Stimulated activated naive CD8-positive, alpha-beta T cell treated with anti-CD3 and anti-CD28 coated beads, Interleukin-15, amount 100 ng/mL, for 72 hours (primary cell): ENCODE results near the gene GALNT2.
A peak's percentile ranks its signal among the peaks of the same experiment; 100 is the strongest.

Source experiments
- ATAC-seq: fragments of 150-1000 bp; cut with Tn5 transposase; 2 replicates; pipeline ENCODE4 v1.10.0; 2021; ENCODE audit warnings: mild to moderate bottlenecking, moderate library complexity
- DNase-seq, 2 donors: peaks; one replicate each; pipeline ENCODE4 v3.0.0; 2021 to 2022
- H3K27ac Mint-ChIP-seq, 2 donors: one replicate each; pipeline ENCODE4 v1.8.0; 2022; ENCODE audit warnings: mild to moderate bottlenecking in 2 of 2, mixed read lengths in 2 of 2, moderate library complexity in 2 of 2
- H3K27me3 Mint-ChIP-seq: one replicate; pipeline ENCODE4 v1.8.0; 2022; ENCODE audit warnings: mixed read lengths
- H3K4me1 Mint-ChIP-seq: one replicate; pipeline ENCODE4 v1.8.0; 2022; ENCODE audit warnings: mild to moderate bottlenecking, mixed read lengths
- H3K4me3 Mint-ChIP-seq, 2 donors: one replicate each; pipeline ENCODE4 v1.8.0; 2022; ENCODE audit warnings: mild to moderate bottlenecking in 2 of 2, mixed read lengths in 2 of 2, moderate library complexity in 1 of 2
- H3K9me3 Mint-ChIP-seq, 2 donors: one replicate each; pipeline ENCODE4 v1.8.0; 2022; ENCODE audit warnings: mixed read lengths in 2 of 2

Gene GALNT2

GRCh38 chr1:230260831-230261230 is 193.8 kb downstream of the GALNT2 start:
- Mint-ChIP-seq H3K9me3 (no peaks in the 10 kb centered on the region), H3K4me1 (peaks cover 4% of the 10 kb centered on the region), H3K27ac (no peak overlapping the region), H3K27me3 (no peaks in the 10 kb centered on the region), H3K4me3 (no peak overlapping the region)
- DNase-seq (no peak), ATAC-seq (no peak)

- H3K4me3 Mint-ChIP-seq, result no peak overlapping the region
- DNase-seq (no peak), ATAC-seq (no peak)
- no peaks in the 10 kb centered on the region for H3K27me3 Mint-ChIP-seq
- H3K9me3 Mint-ChIP-seq, result no peaks in the 10 kb centered on the region
- peaks cover 9% of the 10 kb centered on the region for H3K4me1 Mint-ChIP-seq
- H3K27ac Mint-ChIP-seq, result no peak overlapping the region
Observed at GRCh38 chr1:230261928-230262650, 195.1 kb downstream of the GALNT2 start.

- no peak overlapping the region for H3K4me3 Mint-ChIP-seq
- no peaks in the 10 kb centered on the region for H3K9me3 Mint-ChIP-seq
- peaks cover 18% of the 10 kb centered on the region for H3K4me1 Mint-ChIP-seq
- ATAC-seq (no peak), DNase-seq (no peak)
- H3K27ac Mint-ChIP-seq, result peak overlapping the region in 1 of 2 donors; percentile 77
- no peaks in the 10 kb centered on the region for H3K27me3 Mint-ChIP-seq
Observed at GRCh38 chr1:230262867-230263567, 196.0 kb downstream of the GALNT2 start.

GRCh38 chr1:230263568-230264195 is 196.6 kb downstream of the GALNT2 start:
- ATAC-seq (no peak), DNase-seq (no peak)
- peak overlapping the region in 1 of 2 donors; percentile 77 for H3K27ac Mint-ChIP-seq
- H3K4me1 Mint-ChIP-seq, result peaks cover 22% of the 10 kb centered on the region
- H3K27me3 Mint-ChIP-seq, result no peaks in the 10 kb centered on the region
- H3K9me3 Mint-ChIP-seq, result no peaks in the 10 kb centered on the region
- no peak overlapping the region for H3K4me3 Mint-ChIP-seq

GRCh38 chr1:230264342-230264741 is 197.3 kb downstream of the GALNT2 start:
- Mint-ChIP-seq H3K4me3 (no peak overlapping the region), H3K27me3 (no peaks in the 10 kb centered on the region), H3K9me3 (no peaks in the 10 kb centered on the region), H3K27ac (peak overlapping the region in 1 of 2 donors; percentile 85), H3K4me1 (peaks cover 29% of the 10 kb centered on the region)
- DNase-seq (no peak), ATAC-seq (no peak)

GRCh38 chr1:230265200-230266115 is 198.4 kb downstream of the GALNT2 start:
- DNase-seq, result no peak
- H3K4me3 Mint-ChIP-seq, result no peak overlapping the region
- no peak for ATAC-seq
- H3K9me3 Mint-ChIP-seq, result no peaks in the 10 kb centered on the region
- no peaks in the 10 kb centered on the region for H3K27me3 Mint-ChIP-seq
- no peak overlapping the region for H3K27ac Mint-ChIP-seq
- H3K4me1 Mint-ChIP-seq, result peaks cover 39% of the 10 kb centered on the region

- H3K4me3 Mint-ChIP-seq, result no peak overlapping the region
- no peak for DNase-seq
- peaks cover 49% of the 10 kb centered on the region for H3K4me1 Mint-ChIP-seq
- H3K27me3 Mint-ChIP-seq, result no peaks in the 10 kb centered on the region
- H3K9me3 Mint-ChIP-seq, result no peaks in the 10 kb centered on the region
- peak overlapping the region in 1 of 2 donors; percentile 31 for H3K27ac Mint-ChIP-seq
- no peak for ATAC-seq
Observed at GRCh38 chr1:230266456-230266855, 199.4 kb downstream of the GALNT2 start.

- ATAC-seq (no peak), DNase-seq (no peak)
- Mint-ChIP-seq H3K4me3 (no peak overlapping the region), H3K27ac (peak overlapping the region; percentile 8 to 49), H3K4me1 (peaks cover 56% of the 10 kb centered on the region), H3K27me3 (no peaks in the 10 kb centered on the region), H3K9me3 (no peaks in the 10 kb centered on the region)
Observed at GRCh38 chr1:230267338-230268065, 200.5 kb downstream of the GALNT2 start.

GRCh38 chr1:230268371-230269170 is 201.5 kb downstream of the GALNT2 start:
- H3K27ac Mint-ChIP-seq, result peak overlapping the region; percentile 63 to 75
- no peak overlapping the region for H3K4me3 Mint-ChIP-seq
- H3K4me1 Mint-ChIP-seq, result peaks cover 66% of the 10 kb centered on the region
- H3K27me3 Mint-ChIP-seq, result no peaks in the 10 kb centered on the region
- peak; percentile 26 for ATAC-seq
- peak in 1 of 2 donors; percentile 25 for DNase-seq
- H3K9me3 Mint-ChIP-seq, result no peaks in the 10 kb centered on the region

- DNase-seq (no peak), ATAC-seq (no peak)
- no peaks in the 10 kb centered on the region for H3K9me3 Mint-ChIP-seq
- H3K27ac Mint-ChIP-seq, result peak overlapping the region; percentile 71 to 96
- H3K4me1 Mint-ChIP-seq, result peaks cover 72% of the 10 kb centered on the region
- H3K4me3 Mint-ChIP-seq, result peak overlapping the region; percentile 45 to 72
- H3K27me3 Mint-ChIP-seq, result no peaks in the 10 kb centered on the region
Observed at GRCh38 chr1:230270185-230270558, 203.1 kb downstream of the GALNT2 start.

- ATAC-seq (peak; percentile 85), DNase-seq (peak in 1 of 2 donors; percentile 62)
- Mint-ChIP-seq H3K27me3 (no peaks in the 10 kb centered on the region), H3K4me1 (peaks cover 72% of the 10 kb centered on the region), H3K4me3 (peak overlapping the region; percentile 45 to 72), H3K9me3 (no peaks in the 10 kb centered on the region), H3K27ac (peak overlapping the region; percentile 71 to 96)
Observed at GRCh38 chr1:230270559-230271281, 203.7 kb downstream of the GALNT2 start.

GRCh38 chr1:230271300-230272035 is 204.4 kb downstream of the GALNT2 start:
- DNase-seq, result no peak
- Mint-ChIP-seq H3K9me3 (no peaks in the 10 kb centered on the region), H3K4me1 (peaks cover 76% of the 10 kb centered on the region), H3K4me3 (peak overlapping the region; percentile 36 to 72), H3K27me3 (no peaks in the 10 kb centered on the region), H3K27ac (peak overlapping the region; percentile 24 to 96)
- no peak for ATAC-seq

GRCh38 chr1:230272557-230272956 is 205.5 kb downstream of the GALNT2 start:
- Mint-ChIP-seq H3K4me3 (no peak overlapping the region), H3K4me1 (peaks cover 78% of the 10 kb centered on the region), H3K9me3 (no peaks in the 10 kb centered on the region), H3K27me3 (no peaks in the 10 kb centered on the region), H3K27ac (no peak overlapping the region)
- ATAC-seq (no peak), DNase-seq (no peak)
